Liver (tissue), 9 donors: ENCODE measurements around the gene MAF. TPM values are rescaled to one million over a fixed set of nuclear protein-coding genes. Genes with fewer than 3 reads are reported as not detected.

Source experiments
- DNase-seq: peaks from one replicate; pipeline ENCODE4 v3.0.0-alpha.2; 2017; ENCODE audit warnings: low spot score
- H3K27ac ChIP-seq, 2 donors: one replicate each; pipeline ENCODE4 v1.7.0; 2013; ENCODE audit warnings: inconsistent platforms in 2 of 2, low read length in 2 of 2, control low read depth in 1 of 2, low read depth in 1 of 2, mild to moderate bottlenecking in 1 of 2
- H3K27me3 ChIP-seq, 4 donors: one replicate each; pipeline versions ENCODE4 v1.6.1 to v1.7.0; 2013; ENCODE audit warnings: low read length in 3 of 4, inconsistent platforms in 1 of 4, mild to moderate bottlenecking in 1 of 4, moderate library complexity in 1 of 4; ENCODE audit not compliant: control insufficient read depth in 4 of 4, insufficient read depth in 4 of 4
- H3K36me3 ChIP-seq, 4 donors: one replicate each; pipeline versions ENCODE4 v1.6.1 to v1.7.0; 2013; ENCODE audit warnings: low read length in 3 of 4, mild to moderate bottlenecking in 3 of 4, low read depth in 1 of 4, moderate library complexity in 1 of 4; ENCODE audit not compliant: control insufficient read depth in 4 of 4, insufficient read depth in 3 of 4
- H3K4me1 ChIP-seq, 4 donors: one replicate each; pipeline versions ENCODE4 v1.6.1 to v1.7.0; 2013; ENCODE audit warnings: low read length in 3 of 4, mild to moderate bottlenecking in 3 of 4, moderate library complexity in 1 of 4; ENCODE audit not compliant: control insufficient read depth in 4 of 4, insufficient read depth in 4 of 4
- H3K4me3 ChIP-seq, 3 donors: one replicate each; pipeline versions ENCODE4 v1.6.1 to v1.7.0; 2013; ENCODE audit warnings: low read length in 3 of 3, control low read depth in 1 of 3, low read depth in 1 of 3, mild to moderate bottlenecking in 1 of 3
- H3K9ac ChIP-seq, 2 donors: one replicate each; pipeline ENCODE4 v1.7.0; 2013; ENCODE audit warnings: low read length in 2 of 2, mild to moderate bottlenecking in 2 of 2, moderate library complexity in 2 of 2, control low read depth in 1 of 2, low read depth in 1 of 2
- H3K9me3 ChIP-seq, 4 donors: one replicate each; pipeline versions ENCODE4 v1.6.1 to v1.7.0; 2013; ENCODE audit warnings: low read length in 3 of 4; ENCODE audit not compliant: control insufficient read depth in 4 of 4
- CTCF ChIP-seq: fragments of 150-350 bp; IDR thresholded peaks from 2 replicates; pipeline ENCODE4 v1.5.1; 2017; ENCODE audit warnings: improper control_type of control experiment, low read depth, low read length; ENCODE audit not compliant: missing input control
- EGR1 ChIP-seq, 2 donors: IDR thresholded peaks; 2 replicates each; pipeline ENCODE4 v1.6.1; 2016 to 2018; ENCODE audit warnings: antibody characterized with exemption in 2 of 2, low read depth in 2 of 2
- FOXA1 ChIP-seq: IDR thresholded peaks from 2 replicates; pipeline ENCODE4 v1.6.1; 2016; ENCODE audit warnings: antibody characterized with exemption
- FOXA2 ChIP-seq: IDR thresholded peaks from 2 replicates; pipeline ENCODE4 v1.6.1; 2016; ENCODE audit warnings: antibody characterized with exemption
- GABPA ChIP-seq, 2 donors: IDR thresholded peaks in 1 of 2; conservative IDR thresholded peaks in 1 of 2; 2 replicates each; pipeline ENCODE4 v1.6.1; 2016; ENCODE audit warnings: antibody characterized with exemption in 2 of 2, mild to moderate bottlenecking in 1 of 2, moderate library complexity in 1 of 2
- HNF4A ChIP-seq, 2 donors: conservative IDR thresholded peaks; 2 replicates each; pipeline ENCODE4 v1.6.1; 2016; ENCODE audit warnings: antibody characterized with exemption in 2 of 2, mild to moderate bottlenecking in 2 of 2
- HNF4G ChIP-seq: IDR thresholded peaks from 2 replicates; pipeline ENCODE4 v1.6.1; 2016; ENCODE audit warnings: antibody characterized with exemption
- JUND ChIP-seq, 2 donors: IDR thresholded peaks; 2 replicates each; pipeline ENCODE4 v1.6.1; 2016; ENCODE audit warnings: antibody characterized with exemption in 2 of 2
- NR2F2 ChIP-seq: IDR thresholded peaks from 2 replicates; pipeline ENCODE4 v1.6.1; 2016; ENCODE audit warnings: antibody characterized with exemption
- RAD21 ChIP-seq, 2 donors: IDR thresholded peaks; 2 replicates each; pipeline ENCODE4 v1.6.1; 2016; ENCODE audit warnings: antibody characterized with exemption in 2 of 2, mild to moderate bottlenecking in 2 of 2
- RXRA ChIP-seq, 2 donors: IDR thresholded peaks; 2 replicates each; pipeline ENCODE4 v1.6.1; 2017 to 2018; ENCODE audit warnings: antibody characterized with exemption in 2 of 2, mild to moderate bottlenecking in 1 of 2
- SP1 ChIP-seq: IDR thresholded peaks from 2 replicates; pipeline ENCODE4 v1.6.1; 2018; ENCODE audit warnings: antibody characterized with exemption, mild to moderate bottlenecking
- TAF1 ChIP-seq: conservative IDR thresholded peaks from 2 replicates; pipeline ENCODE4 v1.6.1; 2016; ENCODE audit warnings: antibody characterized with exemption, mild to moderate bottlenecking
- YY1 ChIP-seq: IDR thresholded peaks from 2 replicates; pipeline ENCODE4 v1.6.1; 2016; ENCODE audit warnings: antibody characterized with exemption, mild to moderate bottlenecking
- WGBS: extraction: QIAGEN DNeasy Blood & Tissue Kit; methylation state at CpG from one replicate; pipeline ENCODE4 v1.1.7; 2013; 5-methylcytosine and 5-hydroxymethylcytosine counted together
- polyA plus RNA-seq, 2 donors: library from polyadenylated mRNA; stranded (reverse) in 1 of 2; unstranded in 1 of 2; fragments of 200-250 nt in 1 of 2; fragments of >200 nt in 1 of 2; fragmentation: Nextera tagmentation in 1 of 2; extraction: Ambion mirVana in 1 of 2; gene quantifications; one replicate each; pipeline versions ENCODE4 v1.2.1 to v1.2.3, GENCODE V29; 2013 to 2015
- total RNA-seq, 2 donors: library from RNA; depleted of rRNA; stranded (reverse); fragments of >200 nt; gene quantifications; one replicate each; pipeline ENCODE4 v1.2.3, GENCODE V29; 2014
- TF ChIP-seq, protein P1 (sequence below): IDR thresholded peaks from 2 replicates; pipeline ENCODE4 v1.6.1; 2016; ENCODE audit warnings: antibody characterized with exemption
- TF ChIP-seq, protein P2 (sequence below): IDR thresholded peaks from 2 replicates; pipeline ENCODE4 v1.6.1; 2016; ENCODE audit warnings: antibody characterized with exemption
- TF ChIP-seq, protein P3 (sequence below): IDR thresholded peaks from 2 replicates; pipeline ENCODE4 v1.6.1; 2016; ENCODE audit warnings: antibody characterized with exemption
- donor health status: healthy.
- donor health status: healthy.
- donor health status: healthy.
- donor health status: healthy.
- donor health status: healthy.

The MAF gene
- total and polyA plus RNA-seq, 4 donors: 9.7 to 20.9 (median 16.7) TPM

GRCh38 chr16:79613009-79613408 lies 12.5 kb upstream of the MAF start:
- no peaks in the 10 kb centered on the region for H3K4me1 ChIP-seq
- no peaks in the 10 kb centered on the region for H3K9me3 ChIP-seq
- H3K27me3 ChIP-seq: no peaks in the 10 kb centered on the region
- 93% methylated on average over 4 of the region's 4 CpGs for WGBS
- no peak for DNase-seq
- H3K9ac ChIP-seq: no peak overlapping the region
- H3K4me3 ChIP-seq: no peak overlapping the region
- H3K36me3 ChIP-seq: no peaks in the 10 kb centered on the region
- no peak overlapping the region for H3K27ac ChIP-seq
- TF ChIP-seq JUND (IDR thresholded peaks at IDR 0.05) (no peak), RXRA (IDR thresholded peaks at IDR 0.05) (no peak), NR2F2 (no peak), CTCF (no peak), TAF1 (no peak), HNF4G (no peak), YY1 (no peak)
- TF ChIP-seq, protein P1, sequence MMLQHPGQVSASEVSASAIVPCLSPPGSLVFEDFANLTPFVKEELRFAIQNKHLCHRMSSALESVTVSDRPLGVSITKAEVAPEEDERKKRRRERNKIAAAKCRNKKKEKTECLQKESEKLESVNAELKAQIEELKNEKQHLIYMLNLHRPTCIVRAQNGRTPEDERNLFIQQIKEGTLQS: no peak
- TF ChIP-seq, protein P2, sequence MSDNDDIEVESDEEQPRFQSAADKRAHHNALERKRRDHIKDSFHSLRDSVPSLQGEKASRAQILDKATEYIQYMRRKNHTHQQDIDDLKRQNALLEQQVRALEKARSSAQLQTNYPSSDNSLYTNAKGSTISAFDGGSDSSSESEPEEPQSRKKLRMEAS: no peak

DNA sequence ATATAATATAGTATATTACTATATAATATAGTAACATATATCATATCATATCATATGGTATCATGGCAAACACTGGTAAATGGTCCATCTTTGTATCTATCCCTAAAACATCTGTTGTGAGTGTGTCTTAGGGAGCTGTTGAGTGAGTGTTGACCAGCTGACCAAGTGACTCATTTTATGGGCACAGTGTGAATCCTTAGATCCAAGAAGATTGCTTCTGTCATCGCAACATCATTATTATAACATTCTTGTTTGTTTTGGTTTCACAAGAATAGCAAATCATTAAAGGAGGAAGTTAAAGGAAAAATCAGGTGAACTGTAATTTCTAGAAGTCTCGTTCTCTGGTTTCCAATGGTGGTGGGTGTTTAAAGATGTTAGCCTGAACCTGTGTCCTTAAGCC lies 11.7 kb upstream of the MAF start:
- no peak for DNase-seq
- Histone ChIP-seq H3K9ac (no peak overlapping the region), H3K9me3 (no peaks in the 10 kb centered on the region), H3K36me3 (no peaks in the 10 kb centered on the region), H3K27ac (no peak overlapping the region), H3K27me3 (no peaks in the 10 kb centered on the region), H3K4me3 (no peak overlapping the region), H3K4me1 (no peaks in the 10 kb centered on the region)
- TF ChIP-seq, protein P1: no peak
- no peak for TF ChIP-seq FOXA2
- no peak for TF ChIP-seq YY1
- no peak for TF ChIP-seq SP1
- no peak for TF ChIP-seq GABPA (IDR thresholded peaks at IDR 0.05 in 1 of 2, conservative IDR thresholded peaks at IDR 0.05 in 1 of 2)
- no peak for TF ChIP-seq NR2F2
- TF ChIP-seq TAF1: no peak
- TF ChIP-seq RAD21 (IDR thresholded peaks at IDR 0.05): no peak
- no peak for TF ChIP-seq JUND (IDR thresholded peaks at IDR 0.05)
- no peak for TF ChIP-seq RXRA (IDR thresholded peaks at IDR 0.05)
- WGBS: 36% methylated on average over 2 of the region's 2 CpGs

DNA sequence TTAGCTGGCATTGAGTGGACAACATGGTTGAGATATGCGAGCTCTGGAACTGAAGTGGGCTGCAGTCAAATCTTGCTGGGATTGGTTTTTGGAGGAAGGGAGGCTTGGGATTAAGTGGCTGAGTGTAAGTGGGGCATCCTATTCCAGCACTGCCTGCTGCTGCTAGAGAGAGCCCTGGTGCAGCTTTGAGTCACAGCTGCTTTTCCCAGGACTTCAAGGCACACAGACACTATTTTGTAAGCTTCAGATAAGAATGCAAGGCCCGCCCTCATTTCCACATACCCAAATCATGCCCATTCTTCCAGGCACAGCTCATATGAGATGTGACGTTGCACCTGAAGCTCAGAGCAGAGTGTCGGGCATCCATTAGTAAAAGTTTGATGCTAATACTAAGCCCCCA lies 10.2 kb upstream of the MAF start:
- H3K9me3 ChIP-seq: no peaks in the 10 kb centered on the region
- no peak for DNase-seq
- H3K36me3 ChIP-seq: no peaks in the 10 kb centered on the region
- no peak overlapping the region for H3K9ac ChIP-seq
- H3K27me3 ChIP-seq: no peaks in the 10 kb centered on the region
- no peak overlapping the region for H3K27ac ChIP-seq
- no peaks in the 10 kb centered on the region for H3K4me1 ChIP-seq
- TF ChIP-seq EGR1 (IDR thresholded peaks at IDR 0.05; ENCODE audit: low read depth in 2 of 2) (no peak), SP1 (no peak), HNF4A (conservative IDR thresholded peaks at IDR 0.05) (no peak), RAD21 (IDR thresholded peaks at IDR 0.05) (no peak), FOXA1 (no peak), NR2F2 (no peak)
- TF ChIP-seq, protein P2: no peak
- TF ChIP-seq, protein P1: no peak
- TF ChIP-seq, protein P3, sequence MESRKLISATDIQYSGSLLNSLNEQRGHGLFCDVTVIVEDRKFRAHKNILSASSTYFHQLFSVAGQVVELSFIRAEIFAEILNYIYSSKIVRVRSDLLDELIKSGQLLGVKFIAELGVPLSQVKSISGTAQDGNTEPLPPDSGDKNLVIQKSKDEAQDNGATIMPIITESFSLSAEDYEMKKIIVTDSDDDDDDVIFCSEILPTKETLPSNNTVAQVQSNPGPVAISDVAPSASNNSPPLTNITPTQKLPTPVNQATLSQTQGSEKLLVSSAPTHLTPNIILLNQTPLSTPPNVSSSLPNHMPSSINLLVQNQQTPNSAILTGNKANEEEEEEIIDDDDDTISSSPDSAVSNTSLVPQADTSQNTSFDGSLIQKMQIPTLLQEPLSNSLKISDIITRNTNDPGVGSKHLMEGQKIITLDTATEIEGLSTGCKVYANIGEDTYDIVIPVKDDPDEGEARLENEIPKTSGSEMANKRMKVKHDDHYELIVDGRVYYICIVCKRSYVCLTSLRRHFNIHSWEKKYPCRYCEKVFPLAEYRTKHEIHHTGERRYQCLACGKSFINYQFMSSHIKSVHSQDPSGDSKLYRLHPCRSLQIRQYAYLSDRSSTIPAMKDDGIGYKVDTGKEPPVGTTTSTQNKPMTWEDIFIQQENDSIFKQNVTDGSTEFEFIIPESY: no peak
- WGBS: 95% methylated on average over 4 of the region's 4 CpGs
- no peak overlapping the region for H3K4me3 ChIP-seq
